ENCODE results near the gene SLC35F1.

GRCh38 chr6:118017301-118017848 is 110.3 kb downstream of the SLC35F1 start:
- TF ChIP-seq CTCF (IDR thresholded peaks at IDR 0.05) (no peak), POLR2A (IDR thresholded peaks at IDR 0.05; ENCODE audit: low read depth) (no peak), POLR2AphosphoS5 (IDR thresholded peaks at IDR 0.05) (no peak)

Data from esophagus muscularis mucosa (tissue), 3 donors.